B cell (primary cell): ENCODE results near the gene TNKS1BP1. TPM values are rescaled to one million over a fixed set of nuclear protein-coding genes. Genes with fewer than 3 reads are reported as not detected.
A peak's percentile ranks its signal among the peaks of the same experiment; 100 is the strongest.

Experiments used
- ATAC-seq: fragments of 200-7000 bp; cut with Tn5 transposase; one replicate; pipeline ENCODE4 v1.10.0; 2021; ENCODE audit warnings: low read depth, mild to moderate bottlenecking, moderate number of reproducible peaks, moderate library complexity
- CTCF ChIA-PET: fragments of 350-600 bp; sonication (Branson Sonifier 250); formaldehyde crosslinking; loops from one replicate; lab custom pipeline; 2021; ENCODE audit warnings: antibody characterized with exemption, inconsistent platforms; lab: Charles Lee
- POLR2A ChIA-PET: fragments of 350-600 bp; sonication (Branson Sonifier 250); formaldehyde crosslinking; loops from one replicate; lab custom pipeline; 2021; ENCODE audit warnings: antibody characterized with exemption; lab: Charles Lee
- DNase-seq: peaks from one replicate; pipeline ENCODE4 v3.0.0; 2013
- H2AFZ ChIP-seq: 2 replicates; pipeline ENCODE4 v1.6.1; 2012; ENCODE audit warnings: mild to moderate bottlenecking, low read depth, low read length; ENCODE audit not compliant: insufficient read depth, poor library complexity, severe bottlenecking
- H3K27ac ChIP-seq, 2 donors: 1 replicate in 1 of 2; 2 replicates in 1 of 2; pipeline ENCODE4 v1.5.1; 2012 to 2013; ENCODE audit warnings: low read length in 2 of 2, mild to moderate bottlenecking in 2 of 2, moderate library complexity in 1 of 2
- H3K27me3 ChIP-seq, 4 experiments: fragments of 200-600 bp in 1 of 4; sonication (generic) in 1 of 4; replicated peaks in 1 of 4; 1 replicate in 2 of 4; 2 replicates in 2 of 4; pipeline versions ENCODE4 v1.6.1 to v1.7.0; 2013 to 2016; ENCODE audit warnings: low read length in 3 of 4, mild to moderate bottlenecking in 2 of 4, mixed read lengths in 1 of 4, moderate library complexity in 1 of 4; ENCODE audit not compliant: insufficient read depth in 4 of 4, control insufficient read depth in 3 of 4; ENCODE audit errors: control extremely low read depth in 1 of 4
- H3K36me3 ChIP-seq, 2 experiments: replicated peaks in 1 of 2; 1 replicate in 1 of 2; 2 replicates in 1 of 2; pipeline versions ENCODE4 v1.6.1 to v1.7.1; 2013; ENCODE audit warnings: low read length in 1 of 2; ENCODE audit not compliant: insufficient read depth in 2 of 2, control insufficient read depth in 1 of 2; ENCODE audit errors: control extremely low read depth in 1 of 2, extremely low read depth in 1 of 2
- H3K4me1 ChIP-seq, 2 donors: fragments of 200-600 bp in 1 of 2; sonication (generic) in 1 of 2; 1 replicate in 1 of 2; 2 replicates in 1 of 2; pipeline versions ENCODE4 v1.5.1 to v1.6.1; 2013 to 2017; ENCODE audit warnings: low read length in 2 of 2; ENCODE audit not compliant: control insufficient read depth in 2 of 2, insufficient read depth in 2 of 2
- H3K4me2 ChIP-seq: replicated peaks from 2 replicates; pipeline ENCODE3; 2012; ENCODE audit warnings: mild to moderate bottlenecking, low read depth, low read length; ENCODE audit not compliant: poor library complexity, severe bottlenecking
- H3K4me3 ChIP-seq, 5 experiments: fragments of 200-600 bp in 1 of 5; sonication (generic) in 1 of 5; 1 replicate in 3 of 5; 2 replicates in 2 of 5; pipeline versions ENCODE4 v1.5.1 to v1.7.0; 2011 to 2016; ENCODE audit warnings: low read length in 4 of 5, mild to moderate bottlenecking in 4 of 5, low read depth in 2 of 5, control low read depth in 1 of 5, moderate library complexity in 1 of 5; ENCODE audit not compliant: insufficient read depth in 1 of 5; ENCODE audit errors: control extremely low read depth in 1 of 5, extremely low read depth in 1 of 5
- H3K79me2 ChIP-seq: fragments of 200-600 bp; sonication (generic); one replicate; pipeline ENCODE4 v1.6.0; 2016; ENCODE audit warnings: low read length; ENCODE audit not compliant: control insufficient read depth, insufficient read depth
- H3K9ac ChIP-seq: fragments of 200-600 bp; sonication (generic); 2 replicates; pipeline ENCODE4 v1.6.1; 2017; ENCODE audit warnings: mild to moderate bottlenecking, low read length, moderate library complexity
- H3K9me3 ChIP-seq, 3 donors: one replicate each; pipeline versions ENCODE4 v1.6.1 to v1.7.1; 2013; ENCODE audit warnings: low read length in 2 of 3; ENCODE audit not compliant: control insufficient read depth in 2 of 3, insufficient read depth in 1 of 3; ENCODE audit errors: control extremely low read depth in 1 of 3
- H4K20me1 ChIP-seq: 2 replicates; pipeline ENCODE4 v1.6.0; 2012; ENCODE audit warnings: mild to moderate bottlenecking, low read length; ENCODE audit not compliant: insufficient read depth, control insufficient read depth, poor library complexity, severe bottlenecking
- H3K27ac Mint-ChIP-seq: one replicate; pipeline ENCODE4 v1.8.0; 2021; ENCODE audit warnings: mixed read lengths
- H3K27me3 Mint-ChIP-seq: one replicate; pipeline ENCODE4 v1.8.0; 2021; ENCODE audit warnings: mixed read lengths
- H3K4me1 Mint-ChIP-seq: one replicate; pipeline ENCODE4 v1.8.0; 2021; ENCODE audit warnings: mixed read lengths
- H3K4me3 Mint-ChIP-seq: one replicate; pipeline ENCODE4 v1.8.0; 2021; ENCODE audit warnings: mixed read lengths
- H3K9me3 Mint-ChIP-seq: one replicate; pipeline ENCODE4 v1.8.0; 2022; ENCODE audit warnings: mixed read lengths; ENCODE audit not compliant: insufficient read depth
- EZH2 ChIP-seq: IDR thresholded peaks from 2 replicates; pipeline ENCODE4 v1.6.1; 2012; ENCODE audit warnings: borderline replicate concordance, low read depth, mild to moderate bottlenecking, moderate library complexity, low read length; ENCODE audit not compliant: insufficient read depth, poor library complexity, severe bottlenecking
- WGBS: methylation state at CpG from one replicate; pipeline ENCODE4 v1.1.5; 2013; ENCODE audit warnings: missing lambda C conversion rate; ENCODE audit not compliant: insufficient coverage; 5-methylcytosine and 5-hydroxymethylcytosine counted together
- intact Hi-C: fragments of 100-400 bp; cut with micrococcal nuclease; formaldehyde crosslinking; loops from one replicate; pipeline ENCODE4 v1.10.0; 2022
- polyA plus RNA-seq: library from polyadenylated mRNA; depleted of rRNA; stranded (reverse); fragments of >200 nt; gene quantifications from 2 replicates; pipeline ENCODE4 v1.2.3, GENCODE V29; 2012
- total RNA-seq, 2 donors: library from RNA; stranded (reverse); fragments of 120-200 nt in 1 of 2; gene quantifications; 1 replicate in 1 of 2; 2 replicates in 1 of 2; pipeline versions ENCODE4 v1.2.3 to v1.2.4, GENCODE V29; 2013 to 2022
- TF ChIP-seq, protein P1 (sequence below): fragments of 200-600 bp; IDR thresholded peaks from one replicate; pipeline ENCODE4 v1.8.0; 2022; ENCODE audit warnings: antibody characterized with exemption, mild to moderate bottlenecking

TNKS1BP1 gene
- total and polyA plus RNA-seq, 2 donors (not counting 1 experiment from before 2014, with no cell fraction given), result 2.2 to 12.2 TPM

DNA sequence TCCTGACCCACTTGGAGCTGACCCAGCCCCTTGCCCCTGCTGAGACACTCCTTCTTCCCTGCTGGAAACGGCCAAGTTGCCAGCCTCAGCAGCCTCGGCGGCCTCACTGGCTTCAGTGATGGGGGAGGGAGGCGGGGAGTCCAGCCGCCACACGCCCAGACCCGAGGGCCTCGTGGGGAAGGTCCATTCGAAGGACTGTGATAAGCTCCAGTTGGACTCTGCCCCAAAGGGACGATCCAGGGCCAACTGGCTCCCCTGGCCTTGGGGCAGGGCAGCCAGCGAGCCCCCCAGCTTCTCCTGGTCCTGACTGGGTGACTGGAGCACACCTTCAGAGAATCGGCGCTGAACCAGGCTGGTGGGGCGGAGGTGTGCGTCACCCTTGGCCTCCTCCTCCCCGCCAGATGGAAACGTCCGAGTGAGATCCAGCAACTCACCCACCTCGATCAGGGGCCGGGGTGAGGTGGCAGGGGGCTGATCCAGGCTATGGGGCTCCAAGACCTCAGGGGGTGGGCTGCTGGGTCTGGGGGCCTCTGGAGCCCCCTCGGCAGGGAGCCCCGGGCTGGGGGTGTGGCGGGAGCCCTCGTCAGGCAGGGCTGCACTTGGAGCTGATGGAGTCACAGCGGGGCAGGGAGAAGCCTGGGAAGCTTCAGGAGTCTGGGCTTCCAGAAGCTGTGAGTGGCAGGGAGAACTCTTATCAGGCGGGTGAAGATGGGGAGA, 11.5 kb downstream of the TNKS1BP1 start:
- Histone ChIP-seq H3K9me3 (no peaks in the 10 kb centered on the region), H3K27ac (no peak overlapping the region), H3K9ac (no peak overlapping the region), H3K4me2 (no peak overlapping the region), H4K20me1 (no peaks in the 10 kb centered on the region), H3K79me2 (no peaks in the 10 kb centered on the region), H3K36me3 (peaks cover 0 to 5% of the 10 kb centered on the region in 2 experiments), H3K4me1 (peaks cover 11% of the 10 kb centered on the region in 2 donors), H3K27me3 (peaks cover 0 to 9% (median 1%) of the 10 kb centered on the region in 4 experiments), H2AFZ (no peak overlapping the region), H3K4me3 (no peak overlapping the region)
- H3K9me3 Mint-ChIP-seq, result no peaks in the 10 kb centered on the region
- intact Hi-C loops, result no loop called here
- H3K27me3 Mint-ChIP-seq, result no peaks in the 10 kb centered on the region
- no peak for TF ChIP-seq EZH2
- TF ChIP-seq, protein P1, sequence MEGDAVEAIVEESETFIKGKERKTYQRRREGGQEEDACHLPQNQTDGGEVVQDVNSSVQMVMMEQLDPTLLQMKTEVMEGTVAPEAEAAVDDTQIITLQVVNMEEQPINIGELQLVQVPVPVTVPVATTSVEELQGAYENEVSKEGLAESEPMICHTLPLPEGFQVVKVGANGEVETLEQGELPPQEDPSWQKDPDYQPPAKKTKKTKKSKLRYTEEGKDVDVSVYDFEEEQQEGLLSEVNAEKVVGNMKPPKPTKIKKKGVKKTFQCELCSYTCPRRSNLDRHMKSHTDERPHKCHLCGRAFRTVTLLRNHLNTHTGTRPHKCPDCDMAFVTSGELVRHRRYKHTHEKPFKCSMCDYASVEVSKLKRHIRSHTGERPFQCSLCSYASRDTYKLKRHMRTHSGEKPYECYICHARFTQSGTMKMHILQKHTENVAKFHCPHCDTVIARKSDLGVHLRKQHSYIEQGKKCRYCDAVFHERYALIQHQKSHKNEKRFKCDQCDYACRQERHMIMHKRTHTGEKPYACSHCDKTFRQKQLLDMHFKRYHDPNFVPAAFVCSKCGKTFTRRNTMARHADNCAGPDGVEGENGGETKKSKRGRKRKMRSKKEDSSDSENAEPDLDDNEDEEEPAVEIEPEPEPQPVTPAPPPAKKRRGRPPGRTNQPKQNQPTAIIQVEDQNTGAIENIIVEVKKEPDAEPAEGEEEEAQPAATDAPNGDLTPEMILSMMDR, result no peak
- 97% methylated on average over 26 of the region's 26 CpGs for WGBS
- no peak overlapping the region for H3K4me3 Mint-ChIP-seq
- no peak for ATAC-seq
- H3K27ac Mint-ChIP-seq, result no peak overlapping the region
- POLR2A ChIA-PET, result no interaction called here
- no peak for DNase-seq
- peaks cover 8% of the 10 kb centered on the region for H3K4me1 Mint-ChIP-seq
- CTCF ChIA-PET, result interaction anchor here (1.4 kb wide), 1 partner anchor 32 kb away, joined by 4 read pairs; no protein-coding TSS in a partner anchor

DNA sequence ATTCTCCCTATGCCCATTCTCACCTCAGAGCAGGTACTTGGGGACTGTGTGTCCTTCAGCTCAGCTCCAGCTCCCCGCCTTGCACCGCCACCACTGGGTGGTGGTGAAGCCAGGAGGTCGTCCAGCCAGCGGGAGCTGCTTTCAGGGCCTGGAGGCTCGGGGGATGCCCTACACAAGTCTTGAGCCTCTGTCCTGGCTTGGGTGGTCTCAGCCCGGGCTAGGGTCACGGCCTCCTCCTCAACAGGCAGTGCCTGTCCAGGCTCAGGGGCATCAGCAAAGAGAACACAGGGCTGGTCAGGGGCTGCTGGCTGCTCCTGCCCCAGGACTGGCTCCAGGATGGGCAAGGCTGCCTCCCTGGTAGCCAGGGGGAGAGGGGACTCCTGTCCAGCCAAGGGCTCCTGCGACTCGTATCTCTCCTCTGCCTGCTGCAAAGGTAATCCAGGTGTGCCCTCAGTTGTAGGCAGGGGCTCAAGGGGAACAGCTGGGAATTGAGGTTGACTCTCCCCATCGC, 12.2 kb downstream of the TNKS1BP1 start:
- ChIA-PET CTCF (interaction anchor here (1.4 kb wide), 1 partner anchor 33 kb away, joined by 4 read pairs; no protein-coding TSS in a partner anchor), POLR2A (no interaction called here)
- Histone ChIP-seq H3K4me2 (no peak overlapping the region), H3K27me3 (peaks cover 0 to 9% (median 1%) of the 10 kb centered on the region in 4 experiments), H2AFZ (no peak overlapping the region), H4K20me1 (no peaks in the 10 kb centered on the region), H3K4me1 (peaks cover 11% of the 10 kb centered on the region in 2 donors), H3K9ac (no peak overlapping the region), H3K4me3 (no peak overlapping the region), H3K9me3 (no peaks in the 10 kb centered on the region), H3K79me2 (no peaks in the 10 kb centered on the region), H3K36me3 (peaks cover 0 to 3% of the 10 kb centered on the region in 2 experiments), H3K27ac (no peak overlapping the region)
- no peak for TF ChIP-seq EZH2
- TF ChIP-seq, protein P1, result no peak
- DNase-seq (no peak), ATAC-seq (no peak)
- Mint-ChIP-seq H3K27me3 (no peaks in the 10 kb centered on the region), H3K4me1 (peaks cover 8% of the 10 kb centered on the region), H3K4me3 (peak overlapping the region; percentile 59), H3K27ac (no peak overlapping the region), H3K9me3 (no peaks in the 10 kb centered on the region)
- 91% methylated on average over 10 of the region's 10 CpGs for WGBS
- intact Hi-C loops, result no loop called here
